NB4 (cell line): ENCODE data around the gene HOXA6.

Experiments
- MYC ChIP-seq: IDR thresholded peaks from 2 replicates; pipeline ENCODE4 v1.6.1; 2011; ENCODE audit warnings: low read depth, low read length
- POLR2A ChIP-seq: IDR thresholded peaks from 2 replicates; pipeline ENCODE4 v1.6.1; 2011; ENCODE audit warnings: mild to moderate bottlenecking; ENCODE audit not compliant: insufficient read length; ENCODE audit errors: extremely low read depth
- TF ChIP-seq, protein P1 (sequence below): IDR thresholded peaks from one replicate; pipeline ENCODE4 v1.5.1; 2012; ENCODE audit warnings: low read depth, low read length

DNA sequence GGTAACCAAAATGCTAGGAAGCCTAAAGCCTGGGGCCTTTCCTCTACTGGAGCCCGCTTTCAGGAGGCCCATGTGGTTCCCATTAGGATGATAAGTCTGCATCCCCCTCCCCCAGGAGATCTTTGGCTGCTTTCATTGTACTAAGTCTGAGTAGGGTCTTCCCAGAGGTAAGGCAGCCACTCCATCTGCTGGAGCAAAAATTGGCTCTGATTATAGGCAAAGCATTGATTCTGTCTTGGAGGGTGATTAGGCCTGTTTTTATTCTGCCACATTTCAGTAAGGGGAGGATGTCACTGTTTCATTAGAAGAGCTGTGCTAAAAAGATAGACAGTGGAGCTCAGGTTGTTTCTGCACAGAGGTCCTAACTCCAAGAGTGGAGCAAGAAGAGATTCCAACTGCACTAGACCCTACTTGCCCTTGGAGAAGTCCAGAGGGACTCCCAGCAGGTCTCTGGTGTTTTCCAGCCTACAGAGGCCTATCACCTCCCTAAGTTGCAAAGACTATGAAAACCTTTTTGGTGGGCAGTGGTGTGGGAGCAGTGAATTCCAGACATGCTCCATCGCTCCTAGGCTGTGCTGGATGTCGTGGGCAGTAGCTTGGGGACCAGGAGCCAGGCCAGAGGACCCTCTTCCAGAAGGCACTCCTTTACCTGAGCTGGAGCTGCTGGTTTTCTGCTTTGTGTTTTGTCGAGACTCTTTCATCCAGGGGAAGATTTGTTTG lies 37.9 kb downstream of the HOXA6 start:
- TF ChIP-seq, protein P1, sequence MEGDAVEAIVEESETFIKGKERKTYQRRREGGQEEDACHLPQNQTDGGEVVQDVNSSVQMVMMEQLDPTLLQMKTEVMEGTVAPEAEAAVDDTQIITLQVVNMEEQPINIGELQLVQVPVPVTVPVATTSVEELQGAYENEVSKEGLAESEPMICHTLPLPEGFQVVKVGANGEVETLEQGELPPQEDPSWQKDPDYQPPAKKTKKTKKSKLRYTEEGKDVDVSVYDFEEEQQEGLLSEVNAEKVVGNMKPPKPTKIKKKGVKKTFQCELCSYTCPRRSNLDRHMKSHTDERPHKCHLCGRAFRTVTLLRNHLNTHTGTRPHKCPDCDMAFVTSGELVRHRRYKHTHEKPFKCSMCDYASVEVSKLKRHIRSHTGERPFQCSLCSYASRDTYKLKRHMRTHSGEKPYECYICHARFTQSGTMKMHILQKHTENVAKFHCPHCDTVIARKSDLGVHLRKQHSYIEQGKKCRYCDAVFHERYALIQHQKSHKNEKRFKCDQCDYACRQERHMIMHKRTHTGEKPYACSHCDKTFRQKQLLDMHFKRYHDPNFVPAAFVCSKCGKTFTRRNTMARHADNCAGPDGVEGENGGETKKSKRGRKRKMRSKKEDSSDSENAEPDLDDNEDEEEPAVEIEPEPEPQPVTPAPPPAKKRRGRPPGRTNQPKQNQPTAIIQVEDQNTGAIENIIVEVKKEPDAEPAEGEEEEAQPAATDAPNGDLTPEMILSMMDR = no peak
- TF ChIP-seq POLR2A = no peak
- no peak for TF ChIP-seq MYC
